Activated naive CD4-positive, alpha-beta T cell treated with anti-CD3 and anti-CD28 coated beads, Interleukin-2, amount 50 U/mL, for 24 hours (primary cell): ENCODE measurements around the gene CLDN14.

Experiments
- H3K27ac Mint-ChIP-seq: one replicate; pipeline ENCODE4 v1.8.0; 2021; ENCODE audit warnings: mild to moderate bottlenecking, mixed read lengths
- H3K27me3 Mint-ChIP-seq: one replicate; pipeline ENCODE4 v1.8.0; 2021; ENCODE audit warnings: mixed read lengths
- H3K36me3 Mint-ChIP-seq: one replicate; pipeline ENCODE4 v1.8.0; 2021; ENCODE audit warnings: mixed read lengths
- H3K4me1 Mint-ChIP-seq: one replicate; pipeline ENCODE4 v1.8.0; 2021; ENCODE audit warnings: mixed read lengths
- H3K4me3 Mint-ChIP-seq: one replicate; pipeline ENCODE4 v1.8.0; 2021; ENCODE audit warnings: mild to moderate bottlenecking, mixed read lengths
- H3K9me3 Mint-ChIP-seq: one replicate; pipeline ENCODE4 v1.8.0; 2021; ENCODE audit warnings: mixed read lengths

CLDN14 gene

GRCh38 chr21:36419241-36419640 is 60.7 kb downstream of the CLDN14 start:
- no peak overlapping the region for H3K27ac Mint-ChIP-seq
- H3K4me3 Mint-ChIP-seq, result no peak overlapping the region
- peaks cover 8% of the 10 kb centered on the region for H3K36me3 Mint-ChIP-seq
- H3K9me3 Mint-ChIP-seq, result no peaks in the 10 kb centered on the region
- no peaks in the 10 kb centered on the region for H3K27me3 Mint-ChIP-seq
- H3K4me1 Mint-ChIP-seq, result no peaks in the 10 kb centered on the region

GRCh38 chr21:36415375-36415774 is 64.5 kb downstream of the CLDN14 start:
- Mint-ChIP-seq H3K9me3 (no peaks in the 10 kb centered on the region), H3K27ac (no peak overlapping the region), H3K27me3 (no peaks in the 10 kb centered on the region), H3K36me3 (peaks cover 17% of the 10 kb centered on the region), H3K4me1 (no peaks in the 10 kb centered on the region), H3K4me3 (no peak overlapping the region)

GRCh38 chr21:36412916-36413315 is 67.0 kb downstream of the CLDN14 start:
- no peaks in the 10 kb centered on the region for H3K4me1 Mint-ChIP-seq
- H3K36me3 Mint-ChIP-seq, result peaks cover 22% of the 10 kb centered on the region

GRCh38 chr21:36411301-36411700 is 68.6 kb downstream of the CLDN14 start:
- Mint-ChIP-seq H3K9me3 (no peaks in the 10 kb centered on the region), H3K27me3 (no peaks in the 10 kb centered on the region), H3K36me3 (peaks cover 24% of the 10 kb centered on the region), H3K4me1 (no peaks in the 10 kb centered on the region), H3K4me3 (no peak overlapping the region), H3K27ac (no peak overlapping the region)

More at GRCh38 chr21:36412916-36413315, 67.0 kb downstream of the CLDN14 start:
- no peaks in the 10 kb centered on the region for H3K27me3 Mint-ChIP-seq
- no peak overlapping the region for H3K27ac Mint-ChIP-seq
- H3K4me3 Mint-ChIP-seq, result no peak overlapping the region
- H3K9me3 Mint-ChIP-seq, result no peaks in the 10 kb centered on the region
